GM23338 (cell line): ENCODE measurements around the gene GRK5.

ENCODE experiments used
- CREB1 ChIP-seq: fragments of 250-450 bp; sonication (Bioruptor Pico); IDR thresholded peaks from 2 replicates; pipeline ENCODE4 v1.5.0; 2020; ENCODE audit warnings: low read depth, mild to moderate bottlenecking, moderate library complexity
- CTCF ChIP-seq, 2 experiments: fragments of 200-600 bp in 1 of 2; sonication (generic) in 1 of 2; conservative IDR thresholded peaks; 2 replicates each; pipeline versions ENCODE4 v1.5.1 to v1.6.1; 2016 to 2017; ENCODE audit warnings: antibody characterized with exemption in 2 of 2, low read depth in 2 of 2, mild to moderate bottlenecking in 2 of 2, moderate library complexity in 1 of 2
- ETS1 ChIP-seq: IDR thresholded peaks from 2 replicates; pipeline ENCODE4 v1.6.1; 2016; ENCODE audit warnings: antibody characterized with exemption
- EZH2 ChIP-seq: fragments of 200-600 bp; sonication (generic); IDR thresholded peaks from one replicate; pipeline ENCODE4 v1.8.0; 2017; ENCODE audit warnings: antibody characterized with exemption, mild to moderate bottlenecking, low read depth; ENCODE audit not compliant: unreplicated experiment
- EZH2phosphoT487 ChIP-seq: fragments of 200-600 bp; sonication (generic); IDR thresholded peaks from one replicate; pipeline ENCODE4 v1.8.1; 2018; ENCODE audit warnings: antibody characterized with exemption; ENCODE audit not compliant: unreplicated experiment
- JUNB ChIP-seq: IDR thresholded peaks from one replicate; pipeline ENCODE4 v1.6.1; 2016; ENCODE audit warnings: antibody characterized with exemption; ENCODE audit not compliant: unreplicated experiment
- NANOG ChIP-seq: IDR thresholded peaks from 2 replicates; pipeline ENCODE4 v1.6.1; 2016; ENCODE audit warnings: antibody characterized with exemption, borderline replicate concordance
- POLR2AphosphoS5 ChIP-seq: IDR thresholded peaks from 2 replicates; pipeline ENCODE4 v1.6.1; 2016; ENCODE audit warnings: antibody characterized with exemption, low read depth
- STAT1 ChIP-seq: IDR thresholded peaks from one replicate; pipeline ENCODE4 v1.6.1; 2016; ENCODE audit warnings: antibody characterized with exemption; ENCODE audit not compliant: unreplicated experiment
- ZNF114 ChIP-seq: fragments of 250-450 bp; sonication (Bioruptor Pico); IDR thresholded peaks from 2 replicates; pipeline ENCODE4 v1.5.0; 2020; ENCODE audit warnings: mild to moderate bottlenecking, moderate library complexity
- ZNF331 ChIP-seq: fragments of 250-450 bp; sonication (Bioruptor Pico); IDR thresholded peaks from 2 replicates; pipeline ENCODE4 v1.5.0; 2020; ENCODE audit warnings: low read depth, mild to moderate bottlenecking, moderate library complexity
- ZNF462 ChIP-seq: fragments of 250-450 bp; sonication (Bioruptor Pico); IDR thresholded peaks from 2 replicates; pipeline ENCODE4 v1.5.0; 2020; ENCODE audit warnings: mild to moderate bottlenecking, moderate library complexity
- TF ChIP-seq, protein P1 (sequence below): IDR thresholded peaks from one replicate; pipeline ENCODE4 v1.6.1; 2018; ENCODE audit warnings: antibody characterized with exemption; ENCODE audit not compliant: unreplicated experiment

DNA sequence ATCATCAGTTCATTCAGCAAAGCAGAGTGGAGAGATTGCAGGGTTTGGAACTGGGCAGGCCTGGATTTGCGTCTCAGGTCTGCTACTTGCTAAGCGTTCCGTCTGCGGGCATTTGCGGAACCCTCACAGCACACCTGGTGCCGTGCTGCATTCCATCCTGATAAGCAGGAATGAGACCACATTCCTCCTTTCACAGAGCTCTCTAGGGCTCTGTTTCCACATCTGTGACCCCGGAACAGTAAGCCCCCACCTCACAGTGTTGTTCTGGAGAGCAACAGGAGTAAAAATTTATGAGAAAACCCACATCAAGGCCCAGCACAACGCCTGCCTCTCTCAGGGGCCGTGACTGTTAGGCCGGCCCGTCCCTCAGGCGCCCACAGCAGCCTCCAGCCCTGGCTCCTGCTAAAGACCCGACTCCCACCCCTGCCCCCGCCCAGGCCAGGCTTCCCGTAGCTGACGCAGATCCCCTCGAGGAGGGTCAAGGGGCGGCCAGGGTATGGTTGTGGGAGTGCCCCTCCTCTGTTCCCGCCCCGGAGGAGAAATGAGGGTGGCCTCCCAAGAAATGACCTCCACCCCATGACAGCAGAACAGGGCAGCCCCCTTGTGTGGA lies 206.2 kb downstream of the GRK5 start:
- TF ChIP-seq STAT1 (no peak), CTCF (conservative IDR thresholded peaks at IDR 0.05; ENCODE audit: low read depth in 2 of 2) (no peak), POLR2AphosphoS5 (no peak), EZH2phosphoT487 (no peak), EZH2 (no peak), JUNB (no peak), CREB1 (no peak), ZNF114 (no peak), ZNF462 (CRISPR knock-in tag) (no peak), ETS1 (no peak), ZNF331 (no peak), NANOG (no peak)
- TF ChIP-seq, protein P1, sequence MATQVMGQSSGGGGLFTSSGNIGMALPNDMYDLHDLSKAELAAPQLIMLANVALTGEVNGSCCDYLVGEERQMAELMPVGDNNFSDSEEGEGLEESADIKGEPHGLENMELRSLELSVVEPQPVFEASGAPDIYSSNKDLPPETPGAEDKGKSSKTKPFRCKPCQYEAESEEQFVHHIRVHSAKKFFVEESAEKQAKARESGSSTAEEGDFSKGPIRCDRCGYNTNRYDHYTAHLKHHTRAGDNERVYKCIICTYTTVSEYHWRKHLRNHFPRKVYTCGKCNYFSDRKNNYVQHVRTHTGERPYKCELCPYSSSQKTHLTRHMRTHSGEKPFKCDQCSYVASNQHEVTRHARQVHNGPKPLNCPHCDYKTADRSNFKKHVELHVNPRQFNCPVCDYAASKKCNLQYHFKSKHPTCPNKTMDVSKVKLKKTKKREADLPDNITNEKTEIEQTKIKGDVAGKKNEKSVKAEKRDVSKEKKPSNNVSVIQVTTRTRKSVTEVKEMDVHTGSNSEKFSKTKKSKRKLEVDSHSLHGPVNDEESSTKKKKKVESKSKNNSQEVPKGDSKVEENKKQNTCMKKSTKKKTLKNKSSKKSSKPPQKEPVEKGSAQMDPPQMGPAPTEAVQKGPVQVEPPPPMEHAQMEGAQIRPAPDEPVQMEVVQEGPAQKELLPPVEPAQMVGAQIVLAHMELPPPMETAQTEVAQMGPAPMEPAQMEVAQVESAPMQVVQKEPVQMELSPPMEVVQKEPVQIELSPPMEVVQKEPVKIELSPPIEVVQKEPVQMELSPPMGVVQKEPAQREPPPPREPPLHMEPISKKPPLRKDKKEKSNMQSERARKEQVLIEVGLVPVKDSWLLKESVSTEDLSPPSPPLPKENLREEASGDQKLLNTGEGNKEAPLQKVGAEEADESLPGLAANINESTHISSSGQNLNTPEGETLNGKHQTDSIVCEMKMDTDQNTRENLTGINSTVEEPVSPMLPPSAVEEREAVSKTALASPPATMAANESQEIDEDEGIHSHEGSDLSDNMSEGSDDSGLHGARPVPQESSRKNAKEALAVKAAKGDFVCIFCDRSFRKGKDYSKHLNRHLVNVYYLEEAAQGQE, result no peak
